Erythroblast (primary cell): ENCODE measurements around the gene PCDH9.

Experiments
- GATA1 ChIP-seq: IDR thresholded peaks from 2 replicates; pipeline ENCODE4 v1.6.1; 2011; ENCODE audit warnings: low read depth, mild to moderate bottlenecking, control low read depth, low read length, moderate library complexity
- POLR2A ChIP-seq: IDR thresholded peaks from 2 replicates; pipeline ENCODE4 v1.6.1; 2011; ENCODE audit warnings: mild to moderate bottlenecking, low read length

DNA sequence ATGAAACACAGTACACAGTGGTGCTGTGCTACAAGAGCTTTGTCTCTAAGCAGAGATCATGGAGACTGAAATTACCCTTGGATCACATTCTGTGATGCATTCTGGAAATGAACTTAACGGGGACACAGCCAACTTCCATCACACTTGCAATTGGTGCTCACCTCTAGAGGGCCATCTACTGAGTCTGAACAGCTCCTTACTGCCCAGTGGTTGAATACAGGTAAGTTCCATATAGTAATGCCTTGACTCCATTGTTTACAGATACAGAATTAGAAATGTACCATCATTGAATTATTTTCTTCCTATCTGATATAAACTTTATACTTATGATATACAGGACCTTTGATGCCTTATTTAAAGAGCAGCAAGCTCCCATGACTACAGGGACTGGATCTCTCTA, 686.4 kb downstream of the PCDH9 start:
- no peak for TF ChIP-seq POLR2A
- TF ChIP-seq GATA1: no peak
